ENCODE results near the gene PRRT1B.

GRCh38 chr9:131511416-131511815, 33.9 kb upstream of the PRRT1B start:
- TF ChIP-seq CTCF (IDR thresholded peaks at IDR 0.05; ENCODE audit: low read length) = no peak
- TF ChIP-seq EZH2 (IDR thresholded peaks at IDR 0.05; ENCODE audit: borderline replicate concordance, low read length) = no peak

Measured in OCI-LY1 (cell line).